ENCODE results near the gene SND1.
"Not testable (repeated sequence)": the region's sequence is repeated elsewhere in the genome, so short reads cannot be mapped to it uniquely, and the experiment has no call there.

Gene SND1

DNA sequence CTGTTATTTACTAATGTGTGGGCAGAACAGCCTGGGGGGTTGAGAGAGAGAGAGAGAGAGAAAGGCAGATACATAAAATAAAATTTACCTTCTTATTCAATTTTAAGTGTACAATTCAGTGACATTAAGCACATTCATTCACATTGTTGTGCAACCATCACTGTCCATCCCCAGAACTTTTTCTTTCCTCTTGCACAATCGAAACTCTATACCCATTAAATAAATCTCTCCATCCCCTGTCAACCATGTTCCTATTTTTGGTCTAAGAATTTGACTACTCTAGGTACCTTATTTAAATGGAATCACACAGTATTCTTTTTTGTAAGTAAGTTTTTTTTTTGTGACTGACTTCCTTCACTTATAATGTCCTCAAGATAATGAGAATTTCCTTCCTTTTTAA, 181.6 kb downstream of the SND1 start:
- no peak overlapping the region for H3K4me3 ChIP-seq (replicated peaks; ENCODE audit: low read depth, low read length)
- DNase-seq (ENCODE audit: extremely low read depth, low read depth): no peak
- TF ChIP-seq, protein P1, sequence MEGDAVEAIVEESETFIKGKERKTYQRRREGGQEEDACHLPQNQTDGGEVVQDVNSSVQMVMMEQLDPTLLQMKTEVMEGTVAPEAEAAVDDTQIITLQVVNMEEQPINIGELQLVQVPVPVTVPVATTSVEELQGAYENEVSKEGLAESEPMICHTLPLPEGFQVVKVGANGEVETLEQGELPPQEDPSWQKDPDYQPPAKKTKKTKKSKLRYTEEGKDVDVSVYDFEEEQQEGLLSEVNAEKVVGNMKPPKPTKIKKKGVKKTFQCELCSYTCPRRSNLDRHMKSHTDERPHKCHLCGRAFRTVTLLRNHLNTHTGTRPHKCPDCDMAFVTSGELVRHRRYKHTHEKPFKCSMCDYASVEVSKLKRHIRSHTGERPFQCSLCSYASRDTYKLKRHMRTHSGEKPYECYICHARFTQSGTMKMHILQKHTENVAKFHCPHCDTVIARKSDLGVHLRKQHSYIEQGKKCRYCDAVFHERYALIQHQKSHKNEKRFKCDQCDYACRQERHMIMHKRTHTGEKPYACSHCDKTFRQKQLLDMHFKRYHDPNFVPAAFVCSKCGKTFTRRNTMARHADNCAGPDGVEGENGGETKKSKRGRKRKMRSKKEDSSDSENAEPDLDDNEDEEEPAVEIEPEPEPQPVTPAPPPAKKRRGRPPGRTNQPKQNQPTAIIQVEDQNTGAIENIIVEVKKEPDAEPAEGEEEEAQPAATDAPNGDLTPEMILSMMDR (IDR thresholded peaks at IDR 0.05; ENCODE audit: low read depth, low read length, missing control alignments): no peak

GRCh38 chr7:127835679-127836078, 183.7 kb downstream of the SND1 start:
- TF ChIP-seq, protein P1 (IDR thresholded peaks at IDR 0.05; ENCODE audit: low read depth, low read length, missing control alignments): no peak
- DNase-seq (ENCODE audit: extremely low read depth, low read depth): no peak
- H3K4me3 ChIP-seq (replicated peaks; ENCODE audit: low read depth, low read length): no peak overlapping the region

GRCh38 chr7:127837816-127838410, 185.9 kb downstream of the SND1 start:
- DNase-seq (ENCODE audit: extremely low read depth, low read depth); H3K4me3 ChIP-seq (replicated peaks; ENCODE audit: low read depth, low read length): not testable (repeated sequence)

DNA sequence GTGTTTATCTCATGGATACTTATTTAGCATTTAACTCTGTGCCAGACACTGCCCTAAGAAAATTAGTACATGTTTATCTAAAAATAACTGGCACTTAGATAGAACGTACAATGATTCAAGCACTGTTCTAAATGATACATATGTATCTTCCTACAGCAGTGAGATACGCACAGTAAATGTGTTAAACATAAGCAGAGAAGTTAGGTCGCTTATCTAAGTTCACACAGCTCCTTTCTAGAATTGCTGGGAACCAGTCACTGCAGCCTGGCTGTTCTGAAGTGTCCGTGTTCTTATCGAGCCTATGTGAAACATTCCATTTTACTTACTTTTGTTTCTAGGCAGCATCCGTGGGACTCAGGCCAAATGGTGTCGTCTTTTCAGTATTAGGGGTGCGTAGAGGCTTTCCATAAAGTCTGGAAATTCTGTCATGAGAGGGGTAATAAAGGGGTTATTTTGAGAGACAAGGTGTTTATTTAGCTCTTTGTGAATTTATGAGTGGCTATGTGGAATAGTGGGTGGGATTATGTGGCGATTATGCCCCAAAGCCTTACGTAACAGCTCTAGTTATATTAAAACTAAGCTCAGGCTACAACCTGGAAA, 186.9 kb downstream of the SND1 start:
- no peak overlapping the region for H3K4me3 ChIP-seq (replicated peaks; ENCODE audit: low read depth, low read length)
- TF ChIP-seq, protein P1 (IDR thresholded peaks at IDR 0.05; ENCODE audit: low read depth, low read length, missing control alignments): no peak
- no peak for DNase-seq (ENCODE audit: extremely low read depth, low read depth)

DNA sequence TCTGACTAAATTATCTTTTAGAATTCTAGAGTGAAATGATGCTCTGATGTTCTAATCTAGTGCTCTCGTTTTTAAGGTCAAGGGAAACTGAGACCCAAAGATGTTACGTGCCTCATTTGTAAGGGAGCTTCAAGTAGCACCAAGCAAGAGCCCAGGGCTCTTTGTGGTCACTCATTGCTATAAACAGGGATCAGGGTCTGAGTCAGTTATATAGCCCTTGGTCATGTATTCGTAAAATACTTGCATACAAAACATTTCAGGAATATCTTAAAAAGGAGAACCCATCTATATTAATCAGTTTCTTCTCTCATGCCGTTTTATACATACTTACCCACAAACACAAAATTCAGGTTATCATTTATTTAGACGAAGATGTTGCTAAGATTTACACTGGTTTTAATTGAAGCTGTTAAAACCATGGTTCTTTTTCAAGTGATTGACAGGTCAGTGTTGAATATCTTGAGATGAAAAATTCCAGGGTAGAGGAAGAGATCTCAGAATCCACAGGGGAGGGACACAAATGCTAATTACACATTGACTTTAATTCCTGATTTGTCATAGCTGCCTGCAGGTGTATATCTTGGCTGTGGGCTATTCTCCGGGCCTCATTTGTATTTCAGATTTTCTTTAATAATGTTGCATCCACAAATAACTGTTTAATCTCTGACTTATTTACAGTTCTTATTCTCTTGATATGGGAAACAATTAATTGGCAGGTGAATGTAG, 188.4 kb downstream of the SND1 start:
- TF ChIP-seq, protein P1 (IDR thresholded peaks at IDR 0.05; ENCODE audit: low read depth, low read length, missing control alignments): no peak
- no peak overlapping the region for H3K4me3 ChIP-seq (replicated peaks; ENCODE audit: low read depth, low read length)
- DNase-seq (ENCODE audit: extremely low read depth, low read depth): no peak

GRCh38 chr7:127844165-127844564, 192.2 kb downstream of the SND1 start:
- TF ChIP-seq, protein P1 (IDR thresholded peaks at IDR 0.05; ENCODE audit: low read depth, low read length, missing control alignments): no peak
- no peak for DNase-seq (ENCODE audit: extremely low read depth, low read depth)
- no peak overlapping the region for H3K4me3 ChIP-seq (replicated peaks; ENCODE audit: low read depth, low read length)

DNA sequence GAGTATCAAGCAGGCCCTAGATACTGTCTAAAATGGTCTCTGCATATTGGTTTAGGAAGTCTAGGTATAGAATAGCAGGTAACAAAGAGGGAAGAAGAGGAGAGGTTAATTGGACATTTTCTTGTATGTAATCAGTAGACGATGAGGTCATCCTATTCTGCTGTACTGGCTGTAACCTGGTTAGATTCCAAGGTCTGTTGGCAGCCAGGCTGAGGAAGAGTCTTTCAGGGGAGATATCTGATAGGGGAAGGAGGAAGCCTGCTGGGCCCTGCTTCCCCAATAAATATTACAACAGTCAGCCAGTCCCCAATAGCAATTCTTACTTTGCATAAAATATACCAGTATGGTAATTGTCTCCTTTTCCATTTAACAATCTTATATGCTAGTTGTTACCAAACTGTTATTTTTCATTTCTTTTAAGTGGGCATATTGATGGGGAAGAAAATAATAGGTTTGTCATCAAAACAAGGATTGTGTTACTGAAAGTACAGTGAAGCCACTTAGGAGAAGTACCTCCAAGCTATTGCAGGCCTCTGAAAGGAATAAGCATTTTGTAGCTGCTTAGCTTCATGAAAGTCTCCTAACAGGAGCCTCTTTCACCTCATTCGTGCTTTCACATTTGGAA, 192.8 kb downstream of the SND1 start:
- TF ChIP-seq, protein P1 (IDR thresholded peaks at IDR 0.05; ENCODE audit: low read depth, low read length, missing control alignments): no peak
- no peak overlapping the region for H3K4me3 ChIP-seq (replicated peaks; ENCODE audit: low read depth, low read length)
- no peak for DNase-seq (ENCODE audit: extremely low read depth, low read depth)
